Mesenchymal stem cell (in vitro differentiated cells and primary cell): Measurements from ENCODE around the gene ZC3H18.
A peak's percentile ranks its signal among the peaks of the same experiment; 100 is the strongest.

Experiments
- DNase-seq: peaks from one replicate; pipeline ENCODE4 v3.0.0-alpha.2; 2013
- H2AFZ ChIP-seq: one replicate; pipeline ENCODE4 v1.6.1; 2013; ENCODE audit warnings: low read depth, mild to moderate bottlenecking, control low read depth, inconsistent platforms, low read length, moderate library complexity
- H2AK5ac ChIP-seq: 2 replicates; pipeline ENCODE4 v1.6.1; 2013; ENCODE audit warnings: low read length, moderate library complexity, mild to moderate bottlenecking, inconsistent platforms; ENCODE audit not compliant: severe bottlenecking
- H2BK120ac ChIP-seq: one replicate; pipeline ENCODE4 v1.6.1; 2013; ENCODE audit warnings: low read depth, mild to moderate bottlenecking, inconsistent platforms, low read length, moderate library complexity
- H2BK12ac ChIP-seq, 2 experiments: one replicate each; pipeline ENCODE4 v1.6.1; 2013; ENCODE audit warnings: inconsistent platforms in 2 of 2, low read length in 2 of 2, mild to moderate bottlenecking in 2 of 2, moderate library complexity in 2 of 2, control low read depth in 1 of 2
- H2BK15ac ChIP-seq: one replicate; pipeline ENCODE4 v1.6.1; 2013; ENCODE audit warnings: mild to moderate bottlenecking, low read depth, inconsistent platforms; ENCODE audit not compliant: poor library complexity, severe bottlenecking
- H2BK5ac ChIP-seq: 2 replicates; pipeline ENCODE4 v1.6.1; 2013; ENCODE audit warnings: low read depth, mild to moderate bottlenecking, low read length, control low read depth, inconsistent platforms; ENCODE audit not compliant: poor library complexity, severe bottlenecking
- H3K14ac ChIP-seq, 2 experiments: one replicate each; pipeline ENCODE4 v1.6.1; 2013; ENCODE audit warnings: inconsistent platforms in 2 of 2, low read length in 2 of 2, control low read depth in 1 of 2, mild to moderate bottlenecking in 1 of 2, moderate library complexity in 1 of 2
- H3K18ac ChIP-seq, 2 experiments: one replicate each; pipeline ENCODE4 v1.6.1; 2013; ENCODE audit warnings: inconsistent platforms in 2 of 2, low read length in 2 of 2, control low read depth in 1 of 2, low read depth in 1 of 2, mild to moderate bottlenecking in 1 of 2
- H3K23ac ChIP-seq, 2 experiments: one replicate each; pipeline ENCODE4 v1.6.1; 2013; ENCODE audit warnings: inconsistent platforms in 2 of 2, low read length in 2 of 2, mild to moderate bottlenecking in 2 of 2, moderate library complexity in 2 of 2, control low read depth in 1 of 2
- H3K27ac ChIP-seq: 2 replicates; pipeline ENCODE4 v1.5.1; 2013; ENCODE audit warnings: mild to moderate bottlenecking, moderate library complexity, low read length, control low read depth, inconsistent platforms; ENCODE audit not compliant: poor library complexity, severe bottlenecking
- H3K27me3 ChIP-seq, 2 experiments: 2 replicates each; pipeline versions ENCODE4 v1.6.1 to v1.7.0; 2013; ENCODE audit warnings: low read length in 2 of 2, mild to moderate bottlenecking in 2 of 2, moderate library complexity in 2 of 2, control low read depth in 1 of 2, inconsistent platforms in 1 of 2; ENCODE audit not compliant: control insufficient read depth in 1 of 2, insufficient read depth in 1 of 2
- H3K36me3 ChIP-seq, 2 experiments: 2 replicates each; pipeline versions ENCODE4 v1.6.1 to v1.7.0; 2013; ENCODE audit warnings: low read length in 2 of 2, control low read depth in 1 of 2, inconsistent platforms in 1 of 2, low read depth in 1 of 2, mild to moderate bottlenecking in 1 of 2; ENCODE audit not compliant: insufficient read depth in 2 of 2, control insufficient read depth in 1 of 2
- H3K4ac ChIP-seq, 2 experiments: one replicate each; pipeline ENCODE4 v1.6.1; 2013; ENCODE audit warnings: inconsistent platforms in 2 of 2, low read length in 2 of 2, mild to moderate bottlenecking in 2 of 2, moderate library complexity in 2 of 2, control low read depth in 1 of 2, low read depth in 1 of 2
- H3K4me1 ChIP-seq: 2 replicates; pipeline ENCODE4 v1.6.1; 2013; ENCODE audit warnings: low read depth, low read length, control low read depth; ENCODE audit not compliant: control insufficient read depth, insufficient read depth
- H3K4me2 ChIP-seq: 2 replicates; pipeline ENCODE4 v1.6.1; 2013; ENCODE audit warnings: low read length, mild to moderate bottlenecking, inconsistent platforms; ENCODE audit not compliant: poor library complexity, severe bottlenecking
- H3K4me3 ChIP-seq, 2 experiments: 2 replicates each; pipeline versions ENCODE4 v1.5.1 to v1.7.0; 2013; ENCODE audit warnings: low read length in 2 of 2, mild to moderate bottlenecking in 2 of 2, control low read depth in 1 of 2, low read depth in 1 of 2; ENCODE audit not compliant: insufficient read depth in 1 of 2
- H3K79me1 ChIP-seq: replicated peaks from 2 replicates; pipeline ENCODE4 v1.6.1; 2013; ENCODE audit warnings: mild to moderate bottlenecking, control low read depth, low read length, inconsistent platforms; ENCODE audit not compliant: poor library complexity, severe bottlenecking
- H3K9ac ChIP-seq: 2 replicates; pipeline ENCODE4 v1.7.0; 2013; ENCODE audit warnings: mild to moderate bottlenecking, low read length, moderate library complexity
- H3K9me3 ChIP-seq: 2 replicates; pipeline ENCODE4 v1.7.0; 2013; ENCODE audit warnings: mild to moderate bottlenecking, low read length; ENCODE audit not compliant: control insufficient read depth
- H4K8ac ChIP-seq: one replicate; pipeline ENCODE4 v1.6.1; 2013; ENCODE audit warnings: inconsistent platforms, mild to moderate bottlenecking, low read length, moderate library complexity
- H4K91ac ChIP-seq: one replicate; pipeline ENCODE4 v1.6.1; 2013; ENCODE audit warnings: mild to moderate bottlenecking, low read length, inconsistent platforms
- WGBS: methylation state at CpG from one replicate; pipeline ENCODE4 v1.1.7; 2013; ENCODE audit warnings: mixed read lengths; 5-methylcytosine and 5-hydroxymethylcytosine counted together

The ZC3H18 gene

GRCh38 chr16:88540346-88540977 is 29.7 kb upstream of the ZC3H18 start:
- H3K36me3 ChIP-seq = peaks cover 0 to 11% of the 10 kb centered on the region in 2 experiments
- H3K18ac ChIP-seq = no peak overlapping the region
- H3K4me1 ChIP-seq = peaks cover 3% of the 10 kb centered on the region
- H4K8ac ChIP-seq = no peak overlapping the region
- H3K23ac ChIP-seq = no peak overlapping the region
- no peak overlapping the region for H3K4me2 ChIP-seq
- no peak overlapping the region for H2BK120ac ChIP-seq
- no peak overlapping the region for H2BK12ac ChIP-seq
- peaks cover 38% of the 10 kb centered on the region for H3K9me3 ChIP-seq
- no peak overlapping the region for H3K14ac ChIP-seq
- H2AK5ac ChIP-seq = no peak overlapping the region
- H2BK5ac ChIP-seq = no peak overlapping the region
- no peaks in the 10 kb centered on the region for H3K79me1 ChIP-seq
- no peak overlapping the region for H4K91ac ChIP-seq
- no peak overlapping the region for H3K27ac ChIP-seq
- peaks cover 24 to 38% of the 10 kb centered on the region in 2 experiments for H3K27me3 ChIP-seq
- H3K9ac ChIP-seq = no peak overlapping the region
- WGBS = 73% methylated on average over 20 of the region's 20 CpGs
- no peak overlapping the region for H2BK15ac ChIP-seq
- H3K4ac ChIP-seq = no peak overlapping the region
- H2AFZ ChIP-seq = no peak overlapping the region
- H3K4me3 ChIP-seq = no peak overlapping the region
- no peak for DNase-seq

- Histone ChIP-seq H3K79me1 (no peaks in the 10 kb centered on the region), H3K18ac (no peak overlapping the region), H3K4ac (no peak overlapping the region), H3K27me3 (peaks cover 38 to 51% of the 10 kb centered on the region in 2 experiments), H2BK5ac (no peak overlapping the region), H3K4me3 (no peak overlapping the region), H3K27ac (no peak overlapping the region), H3K36me3 (peaks cover 0 to 2% of the 10 kb centered on the region in 2 experiments), H2BK120ac (no peak overlapping the region), H3K4me2 (no peak overlapping the region), H3K23ac (no peak overlapping the region), H3K14ac (no peak overlapping the region), H4K91ac (no peak overlapping the region), H2AK5ac (no peak overlapping the region), H2BK12ac (no peak overlapping the region), H2BK15ac (no peak overlapping the region), H4K8ac (no peak overlapping the region), H3K9me3 (peaks cover 49% of the 10 kb centered on the region), H3K4me1 (no peaks in the 10 kb centered on the region), H2AFZ (no peak overlapping the region), H3K9ac (no peak overlapping the region)
- DNase-seq = no peak
- 67% methylated on average over 15 of the region's 15 CpGs for WGBS
Measured at GRCh38 chr16:88541831-88542616, 28.2 kb upstream of the ZC3H18 start.

DNA sequence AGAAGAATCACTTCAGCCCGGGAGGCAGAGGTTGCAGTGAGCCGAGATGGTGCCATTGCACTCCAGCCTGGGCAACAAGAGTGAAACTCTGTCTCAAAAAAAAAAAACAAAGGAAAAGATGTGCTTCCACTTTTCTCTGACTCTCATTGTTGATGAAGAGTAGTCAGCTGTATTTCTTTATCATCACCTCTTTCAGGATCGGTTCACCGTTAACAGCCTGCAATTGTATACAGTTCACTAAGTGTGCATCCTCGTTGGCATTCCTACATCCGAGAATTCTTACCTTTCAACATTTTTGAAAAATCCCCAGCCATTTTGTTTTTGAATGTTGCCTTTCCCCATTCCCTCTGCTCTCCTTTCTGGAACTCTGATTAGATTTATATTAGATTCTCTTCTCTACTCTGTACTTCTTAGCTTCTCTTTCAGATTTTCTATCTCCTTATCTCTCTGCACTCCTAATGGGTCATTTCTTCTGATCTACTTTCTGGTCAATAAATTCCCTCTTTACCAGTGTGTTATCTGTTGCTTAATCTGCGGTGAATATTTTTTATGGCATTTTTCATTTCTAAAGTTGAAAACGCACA is 26.9 kb upstream of the ZC3H18 start:
- H2AK5ac ChIP-seq = no peak overlapping the region
- H3K36me3 ChIP-seq = peaks cover 0 to 3% of the 10 kb centered on the region in 2 experiments
- no peak overlapping the region for H2BK12ac ChIP-seq
- H2BK5ac ChIP-seq = no peak overlapping the region
- no peak overlapping the region for H3K14ac ChIP-seq
- no peak overlapping the region for H3K27ac ChIP-seq
- no peak overlapping the region for H3K18ac ChIP-seq
- H2BK15ac ChIP-seq = no peak overlapping the region
- H3K4me2 ChIP-seq = no peak overlapping the region
- WGBS = 70% methylated on average over 8 of the region's 8 CpGs
- no peak overlapping the region for H3K9ac ChIP-seq
- peaks cover 49% of the 10 kb centered on the region for H3K9me3 ChIP-seq
- no peak for DNase-seq
- no peak overlapping the region for H4K8ac ChIP-seq
- H4K91ac ChIP-seq = no peak overlapping the region
- no peak overlapping the region for H3K4me3 ChIP-seq
- H3K4ac ChIP-seq = no peak overlapping the region
- H3K27me3 ChIP-seq = peaks cover 41 to 50% of the 10 kb centered on the region in 2 experiments
- H2AFZ ChIP-seq = no peak overlapping the region
- peaks cover 3% of the 10 kb centered on the region for H3K4me1 ChIP-seq
- H3K79me1 ChIP-seq = no peaks in the 10 kb centered on the region
- H2BK120ac ChIP-seq = no peak overlapping the region
- no peak overlapping the region for H3K23ac ChIP-seq

- H3K4ac ChIP-seq = no peak overlapping the region
- H3K79me1 ChIP-seq = no peaks in the 10 kb centered on the region
- no peak overlapping the region for H2BK120ac ChIP-seq
- no peak overlapping the region for H2AK5ac ChIP-seq
- H4K8ac ChIP-seq = no peak overlapping the region
- peaks cover 4% of the 10 kb centered on the region for H3K4me1 ChIP-seq
- H2AFZ ChIP-seq = no peak overlapping the region
- H3K18ac ChIP-seq = no peak overlapping the region
- H3K27ac ChIP-seq = no peak overlapping the region
- WGBS = 62% methylated on average over 5 of the region's 7 CpGs
- H2BK15ac ChIP-seq = no peak overlapping the region
- H4K91ac ChIP-seq = no peak overlapping the region
- H3K36me3 ChIP-seq = peaks cover 0 to 3% of the 10 kb centered on the region in 2 experiments
- H3K4me3 ChIP-seq = peak overlapping the region in 1 of 2 experiments; percentile 15
- H3K4me2 ChIP-seq = no peak overlapping the region
- H2BK5ac ChIP-seq = no peak overlapping the region
- no peak overlapping the region for H3K14ac ChIP-seq
- H3K27me3 ChIP-seq = peaks cover 32 to 42% of the 10 kb centered on the region in 2 experiments
- H3K9me3 ChIP-seq = peaks cover 49% of the 10 kb centered on the region
- no peak for DNase-seq
- H3K23ac ChIP-seq = no peak overlapping the region
- H2BK12ac ChIP-seq = no peak overlapping the region
- H3K9ac ChIP-seq = no peak overlapping the region
Measured at GRCh38 chr16:88545781-88546180, 24.4 kb upstream of the ZC3H18 start.
